Esophagus muscularis mucosa (tissue), 3 donors: ENCODE measurements around the gene ZDHHC22.

Experiments
- CTCF ChIP-seq, 3 experiments: fragments of 200-600 bp in 2 of 3; fragments of 450-650 bp in 1 of 3; sonication (generic) in 2 of 3; IDR thresholded peaks; one replicate each; pipeline ENCODE4 v1.5.1; 2017 to 2019; ENCODE audit warnings: antibody characterized with exemption in 3 of 3, mild to moderate bottlenecking in 2 of 3, moderate library complexity in 1 of 3
- POLR2A ChIP-seq: fragments of 450-650 bp; IDR thresholded peaks from one replicate; pipeline ENCODE4 v1.6.1; 2017; ENCODE audit warnings: antibody characterized with exemption, moderate library complexity, mild to moderate bottlenecking, low read depth

- TF ChIP-seq POLR2A (no peak), CTCF (IDR thresholded peaks at IDR 0.05) (no peak)
These were observed 3.0 kb upstream of the ZDHHC22 start for GRCh38 chr14:77144412-77145115.
